ENCODE data around the gene KLHDC7A.

- TF ChIP-seq CTCF (IDR thresholded peaks at IDR 0.05) (no peak), ZFX (IDR thresholded peaks at IDR 0.05; ENCODE audit: borderline replicate concordance) (no peak)
Measured at GRCh38 chr1:18481190-18481920, 625 bp downstream of the KLHDC7A start.

Measured in 22Rv1 (cell line).